Hepatocyte (in vitro differentiated cells): ENCODE measurements around the gene BCAS3. TPM values are rescaled to one million over a fixed set of nuclear protein-coding genes. Genes with fewer than 3 reads are reported as not detected.

ENCODE experiments used
- DNase-seq: peaks from one replicate; pipeline ENCODE4 v3.0.0-alpha.2; 2016; ENCODE audit warnings: low spot score
- H2AFZ ChIP-seq: fragments of 200-600 bp; sonication (generic); 2 replicates; pipeline ENCODE4 v1.6.0; 2016; ENCODE audit warnings: antibody characterized with exemption, mild to moderate bottlenecking
- H3K27ac ChIP-seq: fragments of 200-600 bp; sonication (generic); 2 replicates; pipeline ENCODE4 v1.5.1; 2016; ENCODE audit warnings: mild to moderate bottlenecking
- H3K27me3 ChIP-seq: fragments of 200-600 bp; sonication (generic); 2 replicates; pipeline ENCODE4 v1.6.1; 2016
- H3K36me3 ChIP-seq: fragments of 200-600 bp; sonication (generic); replicated peaks from 2 replicates; pipeline ENCODE4 v1.5.1; 2016; ENCODE audit warnings: low read depth; ENCODE audit not compliant: insufficient read depth
- H3K4me1 ChIP-seq: fragments of 200-600 bp; sonication (generic); 2 replicates; pipeline ENCODE4 v1.5.1; 2016; ENCODE audit warnings: mild to moderate bottlenecking, moderate library complexity; ENCODE audit not compliant: insufficient read depth
- H3K4me2 ChIP-seq: fragments of 200-600 bp; sonication (generic); 2 replicates; pipeline ENCODE4 v1.6.0; 2016
- H3K4me3 ChIP-seq: fragments of 200-600 bp; sonication (generic); 2 replicates; pipeline ENCODE4 v1.5.1; 2016; ENCODE audit warnings: mild to moderate bottlenecking
- H3K79me2 ChIP-seq: fragments of 200-600 bp; sonication (generic); 2 replicates; pipeline ENCODE4 v1.6.0; 2017; ENCODE audit warnings: mild to moderate bottlenecking
- H3K9me2 ChIP-seq: fragments of 200-600 bp; sonication (generic); replicated peaks from 2 replicates; pipeline ENCODE4 v1.6.0; 2017; ENCODE audit warnings: mild to moderate bottlenecking; ENCODE audit not compliant: insufficient read depth
- H3K9me3 ChIP-seq: fragments of 200-600 bp; sonication (generic); 2 replicates; pipeline ENCODE4 v1.5.1; 2016; ENCODE audit warnings: low read depth, mild to moderate bottlenecking
- H4K20me1 ChIP-seq: fragments of 200-600 bp; sonication (generic); 2 replicates; pipeline ENCODE4 v1.6.0; 2016; ENCODE audit warnings: mild to moderate bottlenecking; ENCODE audit not compliant: insufficient read depth, poor library complexity, severe bottlenecking
- EZH2 ChIP-seq: fragments of 200-600 bp; sonication (generic); IDR thresholded peaks from 2 replicates; pipeline ENCODE4 v1.6.1; 2016; ENCODE audit warnings: antibody characterized with exemption, mild to moderate bottlenecking, borderline replicate concordance
- EZH2phosphoT487 ChIP-seq: fragments of 200-600 bp; sonication (generic); IDR thresholded peaks from one replicate; pipeline ENCODE4 v1.6.1; 2018; ENCODE audit warnings: antibody characterized with exemption, mild to moderate bottlenecking, low read depth, moderate library complexity; ENCODE audit not compliant: unreplicated experiment, severe bottlenecking
- WGBS: methylation state at CpG from one replicate; pipeline ENCODE4 v1.1.6; 2016; ENCODE audit warnings: low lambda C conversion rate; ENCODE audit errors: missing lambda C conversion rate; 5-methylcytosine and 5-hydroxymethylcytosine counted together
- polyA plus RNA-seq: library from polyadenylated mRNA; unstranded; fragments of >200 nt; fragmentation: Nextera tagmentation; extraction: Ambion mirVana; gene quantifications from 2 replicates; pipeline ENCODE4 v1.2.1, GENCODE V29; 2016
- total RNA-seq: library from RNA; depleted of rRNA; stranded (reverse); fragments of >200 nt; gene quantifications from 2 replicates; pipeline ENCODE4 v1.2.3, GENCODE V29; 2014
- TF ChIP-seq, protein P1 (sequence below): fragments of 200-600 bp; sonication (generic); IDR thresholded peaks from 2 replicates; pipeline ENCODE4 v1.5.1; 2016; ENCODE audit warnings: antibody characterized with exemption, mild to moderate bottlenecking; ENCODE audit not compliant: poor library complexity

BCAS3 gene
- total and polyA plus RNA-seq, 2 experiments from 2014 or later = 16.5 to 58.8 TPM

DNA sequence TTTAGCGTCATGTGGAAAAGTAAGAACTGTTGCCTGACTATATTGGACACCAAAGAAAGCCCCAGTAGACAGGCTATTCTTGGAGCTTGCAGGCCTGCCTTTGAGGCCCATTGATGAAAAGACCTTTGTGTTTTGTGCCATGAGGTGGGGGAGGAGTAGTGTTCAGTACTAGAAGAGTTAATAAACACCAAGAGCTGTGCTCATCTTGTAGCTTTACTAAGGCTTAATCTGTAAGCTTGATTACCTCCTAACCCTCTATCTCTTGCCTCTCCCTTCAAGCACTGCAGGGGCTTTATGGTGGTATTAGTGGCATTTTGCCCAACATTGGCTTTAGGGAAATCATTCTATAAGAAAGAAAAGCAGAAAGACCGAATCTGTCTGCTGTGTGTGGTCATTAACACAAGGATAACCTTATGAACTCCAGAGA is 501.7 kb downstream of the BCAS3 start:
- H3K36me3 ChIP-seq = no peaks in the 10 kb centered on the region
- no peak overlapping the region for H2AFZ ChIP-seq
- no peaks in the 10 kb centered on the region for H3K79me2 ChIP-seq
- H3K4me1 ChIP-seq = no peaks in the 10 kb centered on the region
- H4K20me1 ChIP-seq = no peaks in the 10 kb centered on the region
- H3K27ac ChIP-seq = no peak overlapping the region
- TF ChIP-seq EZH2 (no peak), EZH2phosphoT487 (no peak)
- TF ChIP-seq, protein P1, sequence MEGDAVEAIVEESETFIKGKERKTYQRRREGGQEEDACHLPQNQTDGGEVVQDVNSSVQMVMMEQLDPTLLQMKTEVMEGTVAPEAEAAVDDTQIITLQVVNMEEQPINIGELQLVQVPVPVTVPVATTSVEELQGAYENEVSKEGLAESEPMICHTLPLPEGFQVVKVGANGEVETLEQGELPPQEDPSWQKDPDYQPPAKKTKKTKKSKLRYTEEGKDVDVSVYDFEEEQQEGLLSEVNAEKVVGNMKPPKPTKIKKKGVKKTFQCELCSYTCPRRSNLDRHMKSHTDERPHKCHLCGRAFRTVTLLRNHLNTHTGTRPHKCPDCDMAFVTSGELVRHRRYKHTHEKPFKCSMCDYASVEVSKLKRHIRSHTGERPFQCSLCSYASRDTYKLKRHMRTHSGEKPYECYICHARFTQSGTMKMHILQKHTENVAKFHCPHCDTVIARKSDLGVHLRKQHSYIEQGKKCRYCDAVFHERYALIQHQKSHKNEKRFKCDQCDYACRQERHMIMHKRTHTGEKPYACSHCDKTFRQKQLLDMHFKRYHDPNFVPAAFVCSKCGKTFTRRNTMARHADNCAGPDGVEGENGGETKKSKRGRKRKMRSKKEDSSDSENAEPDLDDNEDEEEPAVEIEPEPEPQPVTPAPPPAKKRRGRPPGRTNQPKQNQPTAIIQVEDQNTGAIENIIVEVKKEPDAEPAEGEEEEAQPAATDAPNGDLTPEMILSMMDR = no peak
- DNase-seq = no peak
- no peak overlapping the region for H3K4me2 ChIP-seq
- 44% methylated on average over 2 of the region's 2 CpGs for WGBS
- no peaks in the 10 kb centered on the region for H3K9me2 ChIP-seq
- H3K9me3 ChIP-seq = no peaks in the 10 kb centered on the region
- H3K4me3 ChIP-seq = no peak overlapping the region
- H3K27me3 ChIP-seq = no peaks in the 10 kb centered on the region

DNA sequence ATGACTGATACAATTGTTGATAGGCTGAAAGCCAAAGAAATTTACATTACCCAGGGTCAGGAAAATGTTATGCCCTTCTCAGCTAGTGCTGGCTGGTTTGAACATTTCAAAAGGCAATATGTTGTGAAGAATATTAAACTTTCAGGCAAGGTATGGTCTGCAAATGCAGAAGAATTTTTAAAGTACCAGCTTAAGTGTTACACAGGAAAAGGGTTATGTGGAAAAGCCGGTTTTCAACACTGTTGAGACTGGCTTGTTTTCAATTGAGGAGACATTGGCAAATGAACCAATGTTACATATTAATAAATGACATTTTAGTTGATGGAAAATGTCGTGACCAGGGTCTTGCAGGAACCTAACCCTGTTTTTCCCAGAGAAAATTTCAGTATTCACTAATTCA is 506.1 kb downstream of the BCAS3 start:
- Histone ChIP-seq H3K4me3 (no peak overlapping the region), H3K9me3 (no peaks in the 10 kb centered on the region), H4K20me1 (no peaks in the 10 kb centered on the region), H3K79me2 (no peaks in the 10 kb centered on the region), H3K27me3 (no peaks in the 10 kb centered on the region), H3K9me2 (no peaks in the 10 kb centered on the region), H3K27ac (no peak overlapping the region), H3K4me2 (no peak overlapping the region), H2AFZ (no peak overlapping the region), H3K4me1 (no peaks in the 10 kb centered on the region), H3K36me3 (no peaks in the 10 kb centered on the region)
- WGBS = 87% methylated on average over 2 of the region's 2 CpGs
- no peak for DNase-seq
- TF ChIP-seq, protein P1 = no peak
- TF ChIP-seq EZH2phosphoT487 (no peak), EZH2 (no peak)

DNA sequence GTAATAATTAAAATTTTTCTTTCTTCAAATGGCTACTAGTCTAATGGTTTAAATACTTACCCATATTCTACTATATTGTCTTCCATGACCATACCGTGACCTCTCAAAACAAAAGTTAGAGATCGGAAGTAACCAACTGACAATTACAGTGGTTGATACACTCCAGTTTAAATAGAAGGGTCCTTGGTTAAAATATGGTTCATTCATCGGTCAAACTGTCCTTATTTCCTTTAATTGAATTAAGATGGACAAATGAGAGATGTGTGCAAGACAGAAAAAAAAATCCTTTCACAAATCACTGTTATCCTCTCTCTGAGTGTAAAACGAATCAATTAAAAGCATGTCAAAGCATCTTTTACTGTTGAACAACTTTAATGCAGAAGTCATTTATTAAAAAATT is 507.7 kb downstream of the BCAS3 start:
- 92% methylated on average over 4 of the region's 4 CpGs for WGBS
- no peaks in the 10 kb centered on the region for H3K9me3 ChIP-seq
- TF ChIP-seq, protein P1 = no peak
- TF ChIP-seq EZH2 = no peak
- no peak for TF ChIP-seq EZH2phosphoT487
- no peak overlapping the region for H3K4me2 ChIP-seq
- DNase-seq = no peak
- H4K20me1 ChIP-seq = no peaks in the 10 kb centered on the region
- no peak overlapping the region for H3K27ac ChIP-seq
- H3K27me3 ChIP-seq = no peaks in the 10 kb centered on the region
- no peak overlapping the region for H2AFZ ChIP-seq
- no peaks in the 10 kb centered on the region for H3K36me3 ChIP-seq
- H3K9me2 ChIP-seq = no peaks in the 10 kb centered on the region
- H3K79me2 ChIP-seq = no peaks in the 10 kb centered on the region
- H3K4me1 ChIP-seq = no peaks in the 10 kb centered on the region
- H3K4me3 ChIP-seq = no peak overlapping the region

DNA sequence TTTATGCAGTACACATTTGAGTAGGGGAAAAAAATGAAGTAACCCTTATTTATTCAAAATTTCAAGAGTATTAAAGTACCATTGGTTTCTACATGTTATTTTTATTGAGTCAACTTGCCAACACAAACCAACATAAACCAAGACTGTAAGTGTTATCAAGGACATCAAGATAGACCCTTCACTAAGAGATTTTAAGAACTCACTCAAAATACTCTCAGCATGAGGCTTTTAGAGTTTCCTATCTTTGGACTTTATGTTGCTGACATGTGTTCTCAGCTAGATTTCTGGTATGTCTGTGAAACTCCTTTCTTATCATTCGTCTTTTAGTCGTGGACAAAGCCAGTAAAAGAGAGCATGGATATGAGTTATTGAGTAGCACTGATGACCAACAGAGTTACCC is 509.4 kb downstream of the BCAS3 start:
- TF ChIP-seq EZH2phosphoT487 (no peak), EZH2 (no peak)
- TF ChIP-seq, protein P1 = no peak
- H3K79me2 ChIP-seq = no peaks in the 10 kb centered on the region
- no peaks in the 10 kb centered on the region for H4K20me1 ChIP-seq
- 37% methylated on average over 2 of the region's 2 CpGs for WGBS
- no peaks in the 10 kb centered on the region for H3K36me3 ChIP-seq
- no peaks in the 10 kb centered on the region for H3K9me2 ChIP-seq
- no peak for DNase-seq
- no peak overlapping the region for H3K4me3 ChIP-seq
- no peak overlapping the region for H2AFZ ChIP-seq
- H3K4me2 ChIP-seq = no peak overlapping the region
- no peaks in the 10 kb centered on the region for H3K9me3 ChIP-seq
- H3K27me3 ChIP-seq = no peaks in the 10 kb centered on the region
- H3K4me1 ChIP-seq = no peaks in the 10 kb centered on the region
- no peak overlapping the region for H3K27ac ChIP-seq
